Measurements from ENCODE around the gene RAB20. TPM values are rescaled to one million over a fixed set of nuclear protein-coding genes. Genes with fewer than 3 reads are reported as not detected.

RAB20 gene
- total RNA-seq, 2 donors from 2014 or later, result 32.1 to 38.0 TPM

DNA sequence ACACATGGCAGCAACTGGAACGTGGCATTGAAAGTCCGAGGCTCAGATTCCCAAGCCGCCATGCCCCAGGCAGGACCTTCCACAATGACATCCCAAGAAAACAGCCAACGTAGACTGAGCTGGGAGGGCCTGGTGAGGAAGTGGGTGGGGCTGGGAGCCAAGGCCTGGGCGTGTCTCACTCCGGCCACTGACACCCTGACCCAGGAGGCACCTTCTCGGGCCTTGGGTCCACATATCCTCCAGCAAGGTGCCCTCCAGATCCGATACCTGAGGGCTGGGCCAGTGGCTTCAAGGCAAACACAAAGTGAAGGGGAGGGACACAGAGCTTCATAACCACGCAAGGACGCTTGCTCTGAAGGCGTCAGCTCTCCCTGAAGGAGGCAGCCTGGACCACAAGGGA lies 43.0 kb downstream of the RAB20 start:
- no peaks in the 10 kb centered on the region for H3K36me3 ChIP-seq
- peak overlapping the region in 1 of 2 donors; percentile 23 for H3K9ac ChIP-seq (ENCODE audit: low read depth in 2 of 2, low read length in 2 of 2)
- no peaks in the 10 kb centered on the region for H3K9me3 ChIP-seq
- no peak overlapping the region for H3K4me3 ChIP-seq
- TF ChIP-seq, protein P1, sequence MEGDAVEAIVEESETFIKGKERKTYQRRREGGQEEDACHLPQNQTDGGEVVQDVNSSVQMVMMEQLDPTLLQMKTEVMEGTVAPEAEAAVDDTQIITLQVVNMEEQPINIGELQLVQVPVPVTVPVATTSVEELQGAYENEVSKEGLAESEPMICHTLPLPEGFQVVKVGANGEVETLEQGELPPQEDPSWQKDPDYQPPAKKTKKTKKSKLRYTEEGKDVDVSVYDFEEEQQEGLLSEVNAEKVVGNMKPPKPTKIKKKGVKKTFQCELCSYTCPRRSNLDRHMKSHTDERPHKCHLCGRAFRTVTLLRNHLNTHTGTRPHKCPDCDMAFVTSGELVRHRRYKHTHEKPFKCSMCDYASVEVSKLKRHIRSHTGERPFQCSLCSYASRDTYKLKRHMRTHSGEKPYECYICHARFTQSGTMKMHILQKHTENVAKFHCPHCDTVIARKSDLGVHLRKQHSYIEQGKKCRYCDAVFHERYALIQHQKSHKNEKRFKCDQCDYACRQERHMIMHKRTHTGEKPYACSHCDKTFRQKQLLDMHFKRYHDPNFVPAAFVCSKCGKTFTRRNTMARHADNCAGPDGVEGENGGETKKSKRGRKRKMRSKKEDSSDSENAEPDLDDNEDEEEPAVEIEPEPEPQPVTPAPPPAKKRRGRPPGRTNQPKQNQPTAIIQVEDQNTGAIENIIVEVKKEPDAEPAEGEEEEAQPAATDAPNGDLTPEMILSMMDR (IDR thresholded peaks at IDR 0.05), result no peak
- DNase-seq, result peak; percentile 73
- H3K27ac ChIP-seq, result peak overlapping the region; percentile 6
- intact Hi-C loops (cut with DNase I), result no loop called here
- H3K4me1 ChIP-seq, result peaks cover 13% of the 10 kb centered on the region
- no peaks in the 10 kb centered on the region for H3K27me3 ChIP-seq

DNA sequence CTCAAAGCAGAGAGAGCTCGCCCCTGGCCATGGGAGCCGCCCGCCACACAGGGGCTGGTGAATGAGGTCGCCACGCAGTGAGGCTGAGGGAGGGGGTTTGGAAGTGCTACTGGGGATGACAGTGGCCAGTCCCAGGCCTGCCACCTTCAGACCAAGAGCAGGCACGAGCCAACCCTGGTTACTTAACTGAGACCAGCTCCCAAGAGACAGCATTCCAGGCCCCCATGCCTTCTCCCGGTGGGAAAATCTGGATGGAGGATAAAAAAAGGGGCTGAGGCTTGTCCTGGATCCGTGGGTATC lies 43.3 kb downstream of the RAB20 start:
- Histone ChIP-seq H3K9me3 (no peaks in the 10 kb centered on the region), H3K4me1 (peaks cover 13% of the 10 kb centered on the region), H3K9ac (ENCODE audit: low read depth in 2 of 2, low read length in 2 of 2) (peak overlapping the region in 1 of 2 donors; percentile 23), H3K27ac (peak overlapping the region; percentile 6), H3K36me3 (no peaks in the 10 kb centered on the region), H3K27me3 (no peaks in the 10 kb centered on the region), H3K4me3 (no peak overlapping the region)
- TF ChIP-seq, protein P1 (IDR thresholded peaks at IDR 0.05), result no peak
- no peak for DNase-seq
- intact Hi-C loops (cut with DNase I), result no loop called here

DNA sequence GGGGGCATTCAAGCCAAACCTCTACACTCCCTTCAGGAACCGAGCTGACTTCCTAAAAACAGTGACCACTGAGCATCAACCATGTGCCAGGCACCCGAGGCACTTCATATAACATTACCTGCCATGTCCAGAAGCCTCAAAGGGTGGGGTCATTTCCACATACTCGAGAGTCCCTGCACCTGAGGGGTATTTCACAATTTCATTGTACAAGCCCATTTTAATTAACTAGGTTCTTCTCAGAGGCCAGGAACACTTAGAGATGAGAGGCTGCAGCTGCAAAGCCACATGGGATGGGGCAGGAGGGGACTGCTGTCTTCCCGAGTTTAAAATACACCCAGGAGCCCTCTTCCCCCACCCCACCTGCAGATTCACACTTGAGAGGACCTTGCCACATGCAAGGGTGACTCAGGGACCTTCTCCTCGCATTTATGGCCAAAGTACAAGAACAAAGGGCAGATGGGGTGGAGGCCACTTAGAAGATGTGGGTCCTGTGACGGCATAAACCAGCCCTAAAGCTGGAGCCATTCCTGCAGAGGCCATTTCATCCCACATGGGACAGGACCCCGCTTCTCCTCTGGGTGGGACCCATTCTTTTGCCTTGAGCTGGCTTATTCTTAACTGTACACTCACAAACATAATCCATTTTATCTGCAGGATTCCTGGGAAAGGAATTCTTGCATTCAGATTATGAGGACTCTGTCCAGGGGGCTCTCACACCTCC lies 43.9 kb downstream of the RAB20 start:
- Histone ChIP-seq H3K27me3 (no peaks in the 10 kb centered on the region), H3K4me3 (no peak overlapping the region), H3K27ac (peak overlapping the region; percentile 6), H3K4me1 (peaks cover 13% of the 10 kb centered on the region), H3K36me3 (no peaks in the 10 kb centered on the region), H3K9ac (ENCODE audit: low read depth in 2 of 2, low read length in 2 of 2) (peak overlapping the region in 1 of 2 donors; percentile 23), H3K9me3 (no peaks in the 10 kb centered on the region)
- no peak for DNase-seq
- intact Hi-C loops (cut with DNase I), result no loop called here
- TF ChIP-seq, protein P1 (IDR thresholded peaks at IDR 0.05), result no peak

DNA sequence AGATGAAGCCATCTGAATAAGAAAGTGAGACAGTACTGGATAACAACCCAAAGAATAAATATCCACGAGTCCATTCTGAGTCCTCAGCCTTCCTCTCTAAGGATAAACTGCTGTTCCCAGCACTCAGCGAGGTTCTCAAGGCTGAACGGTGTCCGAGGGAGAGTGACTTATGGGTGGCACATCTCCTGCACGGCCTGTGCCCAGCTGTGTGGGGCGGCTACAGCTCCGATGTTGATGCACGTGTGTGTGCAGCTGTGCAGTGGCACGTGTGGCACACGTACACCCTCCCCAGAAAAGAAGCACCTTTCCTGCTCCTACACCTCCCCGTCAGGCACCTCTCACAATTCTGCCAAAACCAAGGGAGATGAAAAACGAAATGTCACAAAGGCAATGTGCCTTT lies 45.0 kb downstream of the RAB20 start:
- DNase-seq, result no peak
- no peak overlapping the region for H3K27ac ChIP-seq
- intact Hi-C loops (cut with DNase I), result no loop called here
- no peaks in the 10 kb centered on the region for H3K36me3 ChIP-seq
- TF ChIP-seq, protein P1 (IDR thresholded peaks at IDR 0.05), result no peak
- H3K27me3 ChIP-seq, result no peaks in the 10 kb centered on the region
- no peaks in the 10 kb centered on the region for H3K9me3 ChIP-seq
- peaks cover 11% of the 10 kb centered on the region for H3K4me1 ChIP-seq
- H3K9ac ChIP-seq (ENCODE audit: low read depth in 2 of 2, low read length in 2 of 2), result no peak overlapping the region
- no peak overlapping the region for H3K4me3 ChIP-seq

DNA sequence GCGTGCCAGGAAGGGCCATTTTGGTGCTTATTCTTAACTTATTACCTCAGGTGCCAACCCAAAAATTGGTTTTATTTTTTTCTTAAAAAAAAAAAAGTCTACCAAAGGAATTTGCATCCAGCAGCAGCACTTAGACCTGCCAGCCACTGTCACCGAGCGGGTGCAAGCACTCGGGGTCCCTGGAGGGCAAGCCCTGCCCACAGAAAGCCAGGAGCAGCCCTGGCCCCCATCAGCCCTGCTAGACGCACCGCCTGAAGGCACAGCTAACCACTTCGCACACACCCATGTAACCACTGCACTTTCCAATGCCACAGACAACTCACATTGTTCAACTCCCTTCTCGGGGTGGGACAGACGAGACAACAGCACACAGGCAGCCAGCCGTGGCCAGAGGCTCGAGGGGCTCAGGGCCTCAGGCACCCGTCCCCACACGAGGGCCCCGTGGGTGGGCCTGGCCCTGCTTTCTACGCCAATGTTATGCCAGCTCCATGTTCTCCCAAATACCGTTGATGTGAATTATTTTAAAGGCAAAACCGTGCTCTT lies 49.3 kb downstream of the RAB20 start:
- Histone ChIP-seq H3K36me3 (no peaks in the 10 kb centered on the region), H3K27me3 (no peaks in the 10 kb centered on the region), H3K9me3 (no peaks in the 10 kb centered on the region), H3K4me3 (no peak overlapping the region), H3K9ac (ENCODE audit: low read depth in 2 of 2, low read length in 2 of 2) (no peak overlapping the region), H3K27ac (no peak overlapping the region), H3K4me1 (no peaks in the 10 kb centered on the region)
- DNase-seq, result no peak
- TF ChIP-seq, protein P1 (IDR thresholded peaks at IDR 0.05), result no peak
- intact Hi-C loops (cut with DNase I), result no loop called here

All from colonic mucosa (tissue), 4 donors.